DND-41 (cell line): Measurements from ENCODE around the gene TSPOAP1.

ENCODE experiments used
- ATAC-seq: fragments of 200-7000 bp; cut with Tn5 transposase; 3 replicates; pipeline ENCODE4 v1.9.1; 2021; ENCODE audit warnings: low read depth; ENCODE audit not compliant: insufficient read depth
- DNase-seq: peaks from one replicate; pipeline ENCODE4 v3.0.0-alpha.2; 2020
- H2AFZ ChIP-seq: 2 replicates; pipeline ENCODE4 v1.6.0; 2012; ENCODE audit warnings: low read depth, low read length
- H3K27ac ChIP-seq: 2 replicates; pipeline ENCODE4 v1.5.1; 2012; ENCODE audit warnings: low read length, inconsistent platforms
- H3K27me3 ChIP-seq: fragments of 200-600 bp; sonication (generic); 2 replicates; pipeline ENCODE4 v1.6.0; 2012; ENCODE audit warnings: low read length, mild to moderate bottlenecking, inconsistent platforms; ENCODE audit not compliant: insufficient read depth, poor library complexity
- H3K36me3 ChIP-seq: 2 replicates; pipeline ENCODE4 v1.5.1; 2012; ENCODE audit warnings: low read length, inconsistent platforms; ENCODE audit not compliant: insufficient read depth
- H3K4me1 ChIP-seq: 2 replicates; pipeline ENCODE4 v1.5.1; 2012; ENCODE audit warnings: mild to moderate bottlenecking, low read length; ENCODE audit not compliant: insufficient read depth
- H3K4me2 ChIP-seq: 2 replicates; pipeline ENCODE4 v1.6.0; 2012; ENCODE audit warnings: mild to moderate bottlenecking, moderate library complexity, low read length, inconsistent platforms; ENCODE audit not compliant: insufficient read depth
- H3K4me3 ChIP-seq, 2 experiments: fragments of 200-600 bp in 1 of 2; shearing (Covaris generic) in 1 of 2; 2 replicates each; pipeline ENCODE4 v1.5.1; 2012 to 2016; ENCODE audit warnings: inconsistent platforms in 2 of 2, low read length in 2 of 2, mild to moderate bottlenecking in 2 of 2, low read depth in 1 of 2, moderate library complexity in 1 of 2
- H3K79me2 ChIP-seq: 2 replicates; pipeline ENCODE4 v1.6.0; 2012; ENCODE audit warnings: low read length, inconsistent platforms; ENCODE audit not compliant: insufficient read depth
- H3K9ac ChIP-seq: 2 replicates; pipeline ENCODE4 v1.6.0; 2012; ENCODE audit warnings: low read depth, mild to moderate bottlenecking, inconsistent platforms, low read length, moderate library complexity
- H3K9me3 ChIP-seq: 2 replicates; pipeline ENCODE4 v1.5.1; 2012; ENCODE audit warnings: low read length, moderate library complexity, mild to moderate bottlenecking, inconsistent platforms; ENCODE audit not compliant: insufficient read depth, severe bottlenecking
- H4K20me1 ChIP-seq: 2 replicates; pipeline ENCODE4 v1.6.0; 2012; ENCODE audit warnings: low read length; ENCODE audit not compliant: insufficient read depth
- CTCF ChIP-seq: IDR thresholded peaks from 2 replicates; pipeline ENCODE4 v1.5.1; 2012; ENCODE audit warnings: borderline replicate concordance, low read length, moderate library complexity, mild to moderate bottlenecking; ENCODE audit not compliant: poor library complexity, severe bottlenecking; ENCODE audit errors: extremely low read depth
- EZH2 ChIP-seq: IDR thresholded peaks from 3 replicates; pipeline ENCODE4 v1.6.1; 2012; ENCODE audit warnings: borderline replicate concordance, low read depth, mild to moderate bottlenecking, moderate library complexity, low read length, inconsistent platforms; ENCODE audit not compliant: severe bottlenecking

TSPOAP1 gene

GRCh38 chr17:58326609-58327362 lies 1.8 kb downstream of the TSPOAP1 start:
- Histone ChIP-seq H4K20me1 (peaks cover 57% of the 10 kb centered on the region), H3K27me3 (no peaks in the 10 kb centered on the region), H3K36me3 (peaks cover 36% of the 10 kb centered on the region), H3K9ac (peak overlapping the region; percentile 99), H3K4me2 (peak overlapping the region; percentile 68; the same call in 1 of the 2 replicates), H3K4me1 (peaks cover 32% of the 10 kb centered on the region), H3K27ac (peak overlapping the region; percentile 98; the same call in 1 of the 2 replicates), H2AFZ (no peak overlapping the region), H3K9me3 (no peaks in the 10 kb centered on the region), H3K4me3 (peak overlapping the region in 1 of 2 experiments; percentile 96; a peak in 1 of 4 replicates), H3K79me2 (peaks cover 27% of the 10 kb centered on the region)
- DNase-seq (peak; percentile 52), ATAC-seq (no peak)
- TF ChIP-seq CTCF (no peak), EZH2 (no peak)

- ATAC-seq (no peak), DNase-seq (peak; percentile 39)
- H3K9ac ChIP-seq: no peak overlapping the region
- H3K79me2 ChIP-seq: peaks cover 19% of the 10 kb centered on the region
- H3K27me3 ChIP-seq: no peaks in the 10 kb centered on the region
- peaks cover 30% of the 10 kb centered on the region for H3K36me3 ChIP-seq
- peak; percentile 6 for TF ChIP-seq CTCF
- TF ChIP-seq EZH2: no peak
- H3K27ac ChIP-seq: peak overlapping the region; percentile 7; the same call in 1 of the 2 replicates
- no peaks in the 10 kb centered on the region for H3K9me3 ChIP-seq
- peaks cover 32% of the 10 kb centered on the region for H3K4me1 ChIP-seq
- no peak overlapping the region for H2AFZ ChIP-seq
- peaks cover 50% of the 10 kb centered on the region for H4K20me1 ChIP-seq
- no peak overlapping the region for H3K4me2 ChIP-seq
- no peak overlapping the region for H3K4me3 ChIP-seq
These were observed 2.6 kb downstream of the TSPOAP1 start for GRCh38 chr17:58325976-58326468.

- peaks cover 32% of the 10 kb centered on the region for H3K4me1 ChIP-seq
- peaks cover 12% of the 10 kb centered on the region for H3K79me2 ChIP-seq
- no peak for ATAC-seq
- H3K36me3 ChIP-seq: peaks cover 23% of the 10 kb centered on the region
- no peak overlapping the region for H3K4me2 ChIP-seq
- no peak overlapping the region for H3K4me3 ChIP-seq
- H3K27ac ChIP-seq: no peak overlapping the region
- peaks cover 42% of the 10 kb centered on the region for H4K20me1 ChIP-seq
- H3K27me3 ChIP-seq: no peaks in the 10 kb centered on the region
- no peak overlapping the region for H2AFZ ChIP-seq
- peak; percentile 38 for DNase-seq
- no peak overlapping the region for H3K9ac ChIP-seq
- no peaks in the 10 kb centered on the region for H3K9me3 ChIP-seq
- TF ChIP-seq EZH2: no peak
- no peak for TF ChIP-seq CTCF
These were observed 3.3 kb downstream of the TSPOAP1 start for GRCh38 chr17:58325289-58325726.
